Urothelium cell line (cell line): ENCODE data around the gene OTUD5.

Source experiments
- DNase-seq: peaks from one replicate; pipeline ENCODE4 v3.0.0; 2011; ENCODE audit warnings: low spot score, mixed read lengths
- FAIRE-seq: peaks from 2 replicates; lab custom pipeline; 2011; peaks lifted over from hg19 to GRCh38; lab: Jason Lieb, UNC

Gene OTUD5

GRCh38 chrX:48938721-48939425, 18.5 kb downstream of the OTUD5 start:
- no peak for FAIRE-seq
- DNase-seq: no peak

- DNase-seq (peak; percentile 15), FAIRE-seq (no peak)
Observed at GRCh38 chrX:48937054-48937907, 20.1 kb downstream of the OTUD5 start.

DNA sequence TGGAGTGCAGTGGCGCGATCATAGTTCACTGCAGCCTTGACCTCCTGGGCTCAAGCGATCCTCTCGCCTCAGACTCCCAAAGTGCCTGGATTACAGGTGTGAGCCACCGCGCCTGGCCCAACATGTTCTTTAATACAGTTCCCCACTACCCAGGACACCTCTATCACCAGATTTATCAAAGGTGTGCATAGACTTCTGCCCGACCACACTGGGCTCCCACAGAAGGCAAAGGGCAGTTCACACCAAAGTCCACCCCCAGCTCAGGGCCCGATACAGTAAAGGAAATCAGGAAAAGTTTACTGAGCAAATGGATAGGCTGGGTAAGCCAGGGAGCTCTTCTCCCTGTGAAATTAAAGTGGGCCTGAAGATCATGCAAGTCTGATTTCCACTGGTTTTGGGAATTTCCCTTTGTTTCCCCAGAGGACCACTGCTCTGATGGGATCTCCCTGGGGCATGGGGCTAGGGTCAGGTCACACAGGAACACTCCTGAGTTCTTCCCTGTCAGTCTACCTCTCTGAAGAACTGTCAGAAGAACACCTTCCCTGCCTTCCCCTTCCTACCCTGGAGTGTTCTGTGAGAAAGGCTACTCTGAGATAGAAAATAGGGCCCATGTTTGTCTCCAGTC, 20.9 kb downstream of the OTUD5 start:
- no peak for FAIRE-seq
- DNase-seq: no peak

DNA sequence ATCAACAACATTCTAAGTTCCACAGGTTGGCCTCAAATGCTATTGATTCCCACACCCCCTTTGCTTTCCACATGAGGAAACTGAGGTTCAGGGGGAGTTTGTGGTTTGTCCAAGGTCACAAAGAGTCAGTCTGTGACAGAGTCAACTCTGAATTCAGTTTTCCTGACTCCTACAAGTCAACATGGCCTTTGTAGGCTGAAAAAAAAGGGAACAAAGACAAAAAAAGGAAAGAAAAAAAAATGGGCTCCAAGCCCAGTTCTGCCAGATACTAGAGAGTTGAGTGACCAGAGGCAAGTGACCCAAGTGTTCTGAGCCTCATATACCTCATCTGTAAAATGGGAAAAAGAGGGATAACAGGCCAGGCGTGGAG, 22.1 kb downstream of the OTUD5 start:
- FAIRE-seq (no peak), DNase-seq (no peak)

GRCh38 chrX:48934581-48935300, 22.7 kb downstream of the OTUD5 start:
- DNase-seq (no peak), FAIRE-seq (no peak)

- no peak for DNase-seq
- FAIRE-seq: no peak
Observed at GRCh38 chrX:48933757-48934156, 23.6 kb downstream of the OTUD5 start.

DNA sequence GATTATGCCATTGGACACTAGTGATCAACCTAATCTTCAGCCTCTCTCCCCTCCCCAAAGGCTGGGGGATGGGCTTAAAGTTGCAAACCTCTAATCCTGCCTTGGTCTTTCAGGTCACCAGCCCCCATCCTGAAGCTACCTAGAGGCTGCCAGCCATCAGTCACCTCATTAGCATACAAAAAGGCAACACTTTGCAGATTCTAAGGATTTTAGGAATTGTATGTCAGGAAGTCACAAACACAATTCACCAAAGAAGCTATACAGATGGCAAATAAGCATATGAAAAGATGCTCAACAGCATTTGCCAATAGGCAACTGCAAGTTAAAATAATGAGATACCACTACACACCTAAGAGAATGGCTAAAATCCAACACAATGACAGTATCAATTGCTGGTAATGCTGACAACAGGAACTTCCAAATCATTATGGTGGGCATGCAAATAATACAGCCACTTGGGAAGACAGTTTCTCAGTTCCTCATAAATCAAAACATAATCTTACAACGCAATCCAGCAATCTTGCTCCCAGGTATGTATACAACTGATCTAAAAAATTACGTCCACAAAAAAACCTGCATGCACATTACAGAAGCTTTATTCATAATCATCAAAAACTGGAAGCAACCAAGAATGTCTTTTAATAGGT, 29.5 kb downstream of the OTUD5 start:
- DNase-seq (no peak), FAIRE-seq (no peak)

- FAIRE-seq: no peak
- no peak for DNase-seq
Observed at GRCh38 chrX:48927123-48927522, 30.3 kb downstream of the OTUD5 start.

DNA sequence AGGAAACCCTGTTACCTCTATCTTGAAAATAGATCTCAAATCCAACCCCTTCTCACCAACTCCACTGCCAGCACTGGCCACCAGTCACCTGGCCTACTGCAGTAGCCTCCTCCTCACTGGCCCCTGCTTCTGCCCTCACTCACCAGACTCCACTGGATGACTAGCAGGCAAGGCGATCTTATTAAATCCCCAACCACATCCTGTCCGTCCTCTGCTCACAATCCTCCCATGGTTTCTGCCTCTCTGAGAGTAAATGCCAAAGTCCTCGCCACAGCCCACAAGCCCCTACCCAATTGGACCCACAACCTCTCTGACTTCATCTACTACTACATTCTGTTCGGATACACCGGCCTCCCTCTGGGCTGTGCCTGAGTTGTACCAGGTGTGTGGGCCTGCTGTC, 33.1 kb downstream of the OTUD5 start:
- no peak for FAIRE-seq
- DNase-seq: no peak

GRCh38 chrX:48923771-48924170, 33.6 kb downstream of the OTUD5 start:
- no peak for DNase-seq
- no peak for FAIRE-seq

DNA sequence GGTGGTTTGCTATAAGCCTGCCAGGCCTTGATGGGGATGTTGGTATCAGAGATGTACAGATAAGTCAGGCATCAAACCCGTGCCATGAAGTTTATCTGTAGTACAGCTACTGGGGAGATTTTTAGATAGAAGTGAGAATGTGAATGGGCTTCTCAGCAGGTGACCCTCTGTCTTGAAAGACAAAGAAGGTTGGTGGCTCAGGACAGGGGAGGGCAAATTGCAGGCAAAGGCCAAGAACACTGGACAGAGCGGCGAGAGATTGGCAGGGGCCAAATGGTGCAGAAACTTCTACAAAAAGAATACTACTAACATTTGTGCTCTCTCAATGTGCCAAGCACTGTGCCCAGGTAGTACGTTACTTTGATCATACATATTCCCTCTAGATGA, 36.7 kb downstream of the OTUD5 start:
- no peak for DNase-seq
- FAIRE-seq: no peak

- DNase-seq (no peak), FAIRE-seq (no peak)
Observed at GRCh38 chrX:48919947-48920717, 37.3 kb downstream of the OTUD5 start.

- DNase-seq (no peak), FAIRE-seq (no peak)
Observed at GRCh38 chrX:48919360-48919841, 38.0 kb downstream of the OTUD5 start.

DNA sequence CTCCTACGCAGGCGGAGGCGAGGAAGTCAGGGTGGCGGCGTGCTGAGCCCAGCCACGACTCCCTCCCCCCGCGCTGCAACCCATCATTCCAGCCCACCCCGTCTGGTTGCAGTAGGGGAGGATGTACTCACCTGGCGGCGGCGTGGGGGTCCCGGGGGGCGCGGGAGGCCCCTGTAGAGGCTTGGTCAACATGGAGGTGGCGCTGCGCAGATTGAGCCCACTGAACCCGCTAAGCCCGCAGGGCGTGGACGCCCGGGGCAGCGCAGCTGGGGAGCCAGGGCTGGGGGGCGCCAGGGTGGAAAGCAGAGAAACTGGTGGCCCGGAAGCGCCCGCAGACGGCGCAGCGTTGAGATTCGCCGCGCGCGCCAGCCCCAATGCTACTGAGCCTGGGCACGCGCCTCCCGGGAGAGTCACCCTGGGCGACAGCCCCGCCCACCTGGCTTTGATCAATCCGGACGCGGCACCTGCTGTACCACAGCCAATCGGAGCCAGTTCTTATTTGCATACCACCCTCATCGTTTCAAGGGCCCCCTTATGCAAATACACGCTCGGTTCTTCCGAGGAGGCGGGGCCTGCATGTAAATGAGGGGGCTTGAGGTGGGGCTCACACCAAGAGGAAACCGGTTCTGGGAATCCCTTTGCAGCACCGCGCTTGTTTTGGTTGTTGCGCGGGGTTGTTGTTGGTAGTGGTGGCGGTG, 38.6 kb downstream of the OTUD5 start, which contains the start of gene PIM2:
Gene PIM2, minus strand, starts transcription at position 382 of the 698 bp plus-strand sequence. Its CDS starts 190 bp downstream, at position 192.
- DNase-seq: no peak
- FAIRE-seq: no peak

DNA sequence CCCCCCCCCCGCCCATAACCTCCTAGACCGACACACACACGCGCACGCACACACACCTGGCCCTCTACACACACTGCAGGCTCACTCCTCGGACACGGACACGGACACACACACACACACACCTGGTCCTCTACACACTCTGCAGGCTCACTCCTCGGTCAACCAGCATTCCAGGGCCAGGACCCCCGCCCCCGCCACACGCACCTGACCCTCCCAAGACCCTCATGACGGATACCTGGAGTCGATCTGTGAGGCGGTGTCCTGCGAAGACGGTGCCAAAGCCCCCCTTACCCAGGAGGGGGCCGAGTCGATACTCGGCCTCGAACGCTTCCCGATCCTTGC, 39.1 kb downstream of the OTUD5 start:
- no peak for DNase-seq
- FAIRE-seq: no peak

DNA sequence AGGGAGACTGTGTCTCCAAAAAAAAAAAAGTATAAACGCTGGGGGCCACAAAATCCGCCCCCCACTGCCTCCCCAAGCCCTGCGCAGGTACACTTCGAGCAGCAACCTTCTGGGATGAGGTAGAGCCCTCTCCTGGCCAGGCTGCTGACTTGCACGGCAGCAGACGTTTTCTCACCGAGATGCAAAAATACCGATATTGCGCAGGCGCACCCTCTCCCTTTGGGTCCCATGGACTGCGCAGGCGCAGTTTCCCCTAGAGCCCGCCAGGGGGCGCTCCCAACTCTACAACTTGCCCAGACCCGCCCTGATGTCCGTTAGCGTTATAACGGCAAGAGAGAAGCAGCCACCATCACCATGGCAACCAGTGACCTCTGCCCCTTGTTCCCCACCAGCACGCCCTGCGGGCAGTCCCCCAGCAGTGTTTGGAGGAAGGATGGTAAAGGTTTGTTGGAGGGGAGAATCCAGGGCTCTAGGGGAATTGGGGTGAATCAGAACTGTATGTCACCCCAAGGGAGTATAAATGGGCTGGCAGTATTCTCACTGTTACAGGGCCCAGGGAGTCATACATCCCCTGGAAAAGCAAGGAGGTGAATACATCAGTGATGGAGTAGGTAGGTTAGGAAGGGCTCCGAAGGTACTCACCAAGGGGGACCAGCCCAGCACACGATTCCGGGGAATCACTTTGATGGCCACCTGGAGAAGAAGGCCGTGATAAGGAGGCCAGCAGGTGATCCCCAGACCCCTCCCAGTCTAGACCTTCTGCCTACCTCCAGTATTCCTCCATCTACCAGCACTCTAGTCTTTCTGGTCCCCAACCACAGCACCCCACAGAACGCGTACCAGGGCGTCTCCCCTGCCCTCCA, 40.0 kb downstream of the OTUD5 start:
- DNase-seq: peak; percentile 90

DNA sequence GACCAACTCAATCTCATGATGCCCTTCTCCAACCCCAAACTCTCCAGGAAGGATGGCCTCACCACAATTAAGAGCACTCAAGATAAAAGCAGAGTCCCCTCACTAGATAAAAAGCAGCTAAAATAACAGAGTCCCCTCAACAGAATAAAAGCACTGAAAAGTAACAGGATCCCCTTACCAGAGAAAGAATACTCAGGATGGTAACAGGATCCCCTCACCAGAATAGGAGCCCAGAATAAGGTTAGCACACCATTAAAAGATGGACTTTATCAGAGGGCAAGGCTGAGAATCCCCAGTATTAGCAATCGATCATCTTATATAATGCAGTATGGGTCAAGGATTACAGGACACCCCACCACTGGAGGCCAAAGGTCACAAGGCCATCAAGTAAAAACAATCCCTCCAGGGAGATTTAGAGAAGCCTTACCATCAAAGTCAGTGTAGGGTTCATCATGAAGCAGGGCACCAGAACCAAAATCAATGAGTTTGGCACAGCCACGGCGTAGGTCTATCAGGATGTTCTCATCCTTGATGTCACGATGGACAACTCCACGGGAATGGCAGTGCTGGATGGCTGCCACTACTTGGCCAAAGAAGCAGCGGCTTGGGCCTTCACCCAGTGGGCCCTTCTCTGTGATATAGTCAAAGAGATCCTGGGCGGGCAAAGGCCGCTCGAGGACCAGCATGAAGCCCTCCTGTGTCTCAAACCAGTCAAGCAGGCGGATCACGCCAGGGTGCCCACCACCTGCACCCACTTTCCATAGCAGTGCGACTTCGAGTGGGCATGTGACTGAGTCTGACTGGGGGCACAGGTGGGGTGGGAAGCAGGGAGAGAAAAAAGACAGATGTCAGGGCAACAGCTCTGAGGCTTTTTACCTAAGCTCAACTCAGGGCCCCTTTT, 42.6 kb downstream of the OTUD5 start:
- DNase-seq: no peak
- no peak for FAIRE-seq

More for the DNA sequence above, 40.0 kb downstream of the OTUD5 start:
- peak; percentile 46 for FAIRE-seq
